ENCODE data around the gene MKNK2.
"Not testable (repeated sequence)": the region's sequence is repeated elsewhere in the genome, so short reads cannot be mapped to it uniquely, and the experiment has no call there.

Gene MKNK2

DNA sequence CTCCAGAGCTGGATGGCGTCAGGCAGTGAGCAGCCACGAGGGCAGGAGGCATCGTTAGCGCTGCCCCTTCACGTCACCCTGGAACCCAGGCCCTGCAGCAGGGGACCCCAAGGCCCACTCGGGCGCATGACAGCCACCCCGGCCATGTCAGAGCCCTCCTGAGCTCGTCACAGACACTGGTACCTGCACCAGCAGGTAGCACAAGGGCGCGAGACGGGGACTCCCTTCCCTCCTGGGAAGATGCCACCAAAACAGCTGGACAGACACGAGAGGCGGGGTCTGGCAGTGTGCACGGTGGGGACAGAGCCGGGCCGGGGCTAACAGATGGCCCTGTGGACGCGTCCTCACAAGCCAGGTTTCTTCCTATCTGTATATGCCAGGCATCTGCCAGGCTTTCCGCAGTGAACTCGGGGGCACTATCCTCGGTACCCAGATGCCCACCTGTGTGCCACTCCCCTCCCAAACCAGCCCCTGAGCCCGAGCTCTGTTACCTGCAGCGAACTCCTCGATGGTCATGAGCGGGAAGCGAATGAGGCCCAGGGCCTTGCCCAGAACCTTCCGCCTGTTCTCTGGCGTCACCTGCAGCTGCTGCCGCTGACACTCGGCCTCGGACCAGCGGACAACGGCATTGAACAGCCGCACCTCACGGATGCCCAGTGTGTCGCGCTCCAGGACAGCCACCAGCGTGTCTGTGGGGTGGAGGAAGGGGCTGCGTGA is 61.4 kb downstream of the MKNK2 start:
- DNase-seq, result no peak

DNA sequence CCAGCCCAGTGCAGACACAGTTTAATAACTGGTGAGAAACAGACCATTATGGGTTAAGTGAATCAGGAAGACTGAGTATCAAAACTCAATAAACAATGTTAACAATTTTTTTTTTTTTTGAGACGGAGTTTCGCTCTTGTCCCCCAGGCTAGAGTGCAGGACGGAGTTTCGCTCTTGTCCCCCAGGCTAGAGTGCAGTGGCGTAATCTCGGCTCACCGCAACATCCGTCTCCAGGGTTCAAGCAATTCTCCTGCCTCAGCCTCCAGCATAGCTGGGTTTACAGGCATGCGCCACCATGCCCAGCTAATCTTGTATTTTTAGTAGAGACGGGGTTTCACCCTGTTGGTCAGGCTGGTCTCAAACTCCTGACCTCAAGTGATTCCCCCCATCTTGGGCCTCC is 62.6 kb downstream of the MKNK2 start:
- DNase-seq, result not testable (repeated sequence)

All from NCI-H2029 treated with DMSO at 0.1 percent for 48 hours (cell line).